HG02588 (cell line): ENCODE measurements around the gene ATP8A2.
"Not testable (repeated sequence)": the region's sequence is repeated elsewhere in the genome, so short reads cannot be mapped to it uniquely, and the experiment has no call there.

ENCODE experiments used
- ATAC-seq: cut with Tn5 transposase; IDR thresholded peaks from one replicate; pipeline ENCODE4 v1.9.1; 2021; ENCODE audit warnings: mild to moderate bottlenecking, moderate library complexity; ENCODE audit not compliant: unreplicated experiment

The ATP8A2 gene

DNA sequence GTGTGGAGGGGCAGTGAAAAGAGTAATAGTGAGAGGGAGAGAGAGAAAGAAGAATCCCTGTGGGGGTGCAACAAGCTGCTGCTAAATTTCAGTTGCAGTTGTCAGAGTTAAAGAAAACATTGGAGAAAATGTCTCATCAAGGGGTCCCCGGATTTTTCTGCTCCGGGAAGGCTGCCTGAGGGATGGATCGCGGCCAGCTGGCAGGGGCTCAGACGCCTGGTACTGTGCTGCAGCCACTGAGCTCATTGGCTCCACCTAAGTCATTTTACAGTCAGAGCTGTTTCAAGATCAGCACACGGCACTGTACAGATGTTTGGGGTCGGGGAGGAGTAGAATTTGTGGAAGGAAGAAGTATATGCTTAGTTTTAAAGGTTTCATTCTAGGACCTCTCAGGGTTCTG is 573.8 kb downstream of the ATP8A2 start:
- no peak for ATAC-seq

DNA sequence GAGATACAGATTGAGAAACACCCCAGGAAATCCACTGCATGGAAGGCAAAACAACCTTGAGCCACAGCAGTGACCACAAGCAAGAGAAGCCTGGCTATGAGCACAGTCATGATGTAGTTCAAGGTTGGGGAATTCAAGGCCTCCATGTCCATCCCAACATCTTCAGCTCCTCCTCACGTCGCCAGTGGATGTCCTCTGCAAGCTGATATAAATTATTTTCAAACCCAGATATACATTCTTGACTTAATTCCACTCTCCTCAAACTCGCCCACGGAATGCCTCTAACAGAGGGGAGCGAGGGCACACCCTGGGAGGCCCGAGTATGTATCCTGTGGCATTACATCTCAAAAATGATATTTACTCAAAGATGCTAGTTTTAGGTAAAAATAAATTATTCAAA is 574.5 kb downstream of the ATP8A2 start:
- no peak for ATAC-seq

DNA sequence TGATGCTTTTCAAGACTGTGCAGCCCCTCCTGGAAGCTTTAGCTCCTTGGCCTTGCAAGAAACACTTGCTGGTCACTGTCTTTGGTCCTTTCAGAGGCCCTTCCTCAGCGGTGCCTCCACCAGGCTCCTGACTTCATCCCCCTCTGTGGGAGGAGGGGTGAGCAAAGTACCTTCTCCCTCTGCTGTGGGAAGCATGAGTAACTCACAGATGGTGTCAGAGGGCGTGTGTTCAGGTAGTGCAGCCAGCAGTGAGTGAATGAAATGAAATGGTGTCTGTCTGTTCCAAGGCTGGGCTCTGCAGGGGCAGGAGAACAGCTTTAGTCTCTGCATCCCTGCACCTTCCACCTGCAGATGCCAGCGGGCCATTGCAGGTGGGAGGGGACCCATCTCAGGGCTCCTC is 577.1 kb downstream of the ATP8A2 start:
- ATAC-seq, result no peak

DNA sequence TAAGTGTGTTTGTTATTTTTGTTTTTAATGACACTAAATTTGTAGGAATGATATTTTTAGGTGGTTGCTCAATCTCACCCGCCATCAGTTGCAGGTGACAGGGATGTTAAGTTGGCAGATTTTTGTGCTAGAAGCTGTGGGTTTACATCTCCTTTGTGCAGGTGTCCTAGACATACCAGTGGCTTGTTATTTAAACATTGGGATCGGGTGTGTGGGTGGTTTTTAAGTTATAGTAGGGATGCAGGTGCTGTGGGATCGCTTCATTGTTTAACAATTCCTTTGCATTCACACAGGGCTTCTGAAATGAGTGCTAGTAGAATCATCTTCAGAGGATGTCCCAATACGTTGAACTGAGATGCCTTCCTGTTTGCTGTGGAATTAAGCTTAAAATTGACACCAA is 580.1 kb downstream of the ATP8A2 start:
- no peak for ATAC-seq

DNA sequence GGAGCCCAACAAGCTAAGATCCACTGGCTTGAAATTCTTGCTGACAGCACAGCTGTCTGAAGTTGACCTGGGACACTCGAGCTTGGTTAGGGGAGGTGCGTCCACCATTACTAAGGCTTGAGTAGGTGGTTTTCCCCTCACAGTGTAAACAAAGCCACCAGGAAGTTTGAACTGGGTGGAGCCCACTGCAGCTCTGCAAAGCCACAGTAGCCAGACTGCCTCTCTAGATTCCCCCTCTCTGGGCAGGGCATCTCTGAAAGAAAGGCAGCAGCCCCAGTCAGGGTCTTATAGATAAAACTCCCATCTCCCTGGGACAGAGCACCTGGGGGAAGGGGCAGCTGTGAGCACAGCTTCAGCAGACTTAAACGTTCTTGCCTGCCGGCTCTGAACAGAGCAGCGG is 582.3 kb downstream of the ATP8A2 start:
- not testable (repeated sequence) for ATAC-seq

DNA sequence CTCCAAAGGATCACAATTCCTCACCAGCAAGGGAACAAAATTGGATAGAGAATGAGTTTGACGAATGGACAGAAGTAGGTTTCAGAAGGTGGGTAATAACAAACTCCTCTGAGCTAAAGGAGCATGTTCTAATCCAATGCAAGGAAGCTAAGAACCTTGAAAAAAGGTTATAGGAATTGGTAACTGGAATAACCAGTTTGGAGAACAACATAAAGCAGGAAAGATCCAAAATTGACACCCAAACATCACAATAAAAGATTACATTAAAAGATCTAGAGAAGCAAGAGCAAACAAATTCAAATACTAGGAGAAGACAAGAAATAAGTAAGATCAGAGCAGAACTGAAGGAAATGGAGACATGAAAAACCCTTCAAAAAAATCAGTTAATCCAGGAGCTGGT is 583.2 kb downstream of the ATP8A2 start:
- not testable (repeated sequence) for ATAC-seq

DNA sequence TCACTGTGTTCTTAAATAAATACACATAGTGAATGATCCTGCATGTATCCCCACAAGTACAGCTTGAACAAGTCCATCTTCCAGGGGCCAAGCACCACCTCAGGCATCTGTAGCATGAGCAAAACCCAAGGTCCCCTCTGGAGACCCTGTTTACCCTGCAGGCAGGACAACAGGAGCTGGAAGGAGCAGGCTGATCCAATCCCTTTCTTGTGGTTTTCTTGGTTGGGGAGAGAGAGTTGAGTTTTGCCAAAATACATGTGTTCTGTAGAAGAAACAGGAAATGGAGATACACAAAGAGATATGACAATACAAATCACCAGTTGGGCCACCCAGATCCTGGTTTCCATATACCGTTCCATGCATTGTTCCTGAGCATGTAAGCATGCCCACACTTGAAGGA is 587.2 kb downstream of the ATP8A2 start:
- no peak for ATAC-seq

DNA sequence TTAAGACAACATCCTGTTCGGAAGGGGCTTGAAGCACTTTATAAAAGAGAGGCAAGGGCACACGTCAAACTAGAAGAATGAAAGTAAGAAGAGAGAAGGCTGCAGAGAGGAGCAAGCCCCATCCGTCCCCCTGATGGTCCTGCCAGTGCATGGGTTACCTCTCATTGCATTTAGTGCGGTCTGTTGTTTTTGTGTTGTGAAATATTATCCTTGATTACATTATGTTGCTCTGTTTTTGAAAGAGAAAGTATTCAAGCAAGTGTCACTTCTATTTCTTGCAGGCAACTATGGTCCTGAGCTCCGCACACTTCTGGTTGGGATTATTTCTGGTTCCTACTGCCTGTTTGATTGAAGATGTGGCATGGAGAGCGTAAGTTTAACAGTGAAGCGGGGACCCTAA is 589.5 kb downstream of the ATP8A2 start:
- no peak for ATAC-seq

DNA sequence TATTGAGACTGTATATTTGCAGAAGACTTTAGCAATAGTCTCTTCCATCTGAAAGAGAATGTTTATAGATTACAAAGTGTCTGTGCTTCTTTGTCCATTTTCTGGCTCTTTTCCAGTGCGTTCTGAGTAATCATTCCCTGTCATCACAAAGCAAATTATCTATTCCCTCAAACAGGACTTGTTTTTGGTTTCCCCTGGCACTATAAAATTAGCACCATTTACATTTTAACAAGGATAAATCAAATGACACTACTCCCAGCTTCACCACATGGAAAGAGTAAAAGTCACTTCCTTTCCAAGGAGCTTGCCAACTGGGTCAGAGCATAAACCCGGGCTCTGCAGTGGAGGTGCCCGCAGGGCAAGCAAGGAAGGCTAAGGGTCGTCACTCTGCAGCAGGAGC is 591.9 kb downstream of the ATP8A2 start:
- no peak for ATAC-seq

DNA sequence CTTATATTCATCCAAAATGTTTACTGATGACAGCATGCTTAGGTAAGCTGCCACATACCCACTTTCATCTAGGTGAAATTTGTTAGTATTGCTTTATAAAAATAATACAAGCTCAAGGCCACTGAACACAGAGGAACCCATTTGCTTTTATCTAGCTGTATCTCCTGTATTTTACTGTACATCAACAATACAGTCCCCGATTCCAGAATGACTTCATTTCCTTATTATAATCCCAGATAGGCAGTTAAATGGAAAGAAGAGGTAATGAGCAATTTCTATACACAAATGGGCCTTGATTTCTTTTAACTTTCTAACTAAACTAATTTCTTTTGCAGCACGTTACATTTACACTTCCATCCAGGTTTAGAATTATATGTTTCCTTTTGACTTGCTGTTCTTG is 593.8 kb downstream of the ATP8A2 start:
- no peak for ATAC-seq

DNA sequence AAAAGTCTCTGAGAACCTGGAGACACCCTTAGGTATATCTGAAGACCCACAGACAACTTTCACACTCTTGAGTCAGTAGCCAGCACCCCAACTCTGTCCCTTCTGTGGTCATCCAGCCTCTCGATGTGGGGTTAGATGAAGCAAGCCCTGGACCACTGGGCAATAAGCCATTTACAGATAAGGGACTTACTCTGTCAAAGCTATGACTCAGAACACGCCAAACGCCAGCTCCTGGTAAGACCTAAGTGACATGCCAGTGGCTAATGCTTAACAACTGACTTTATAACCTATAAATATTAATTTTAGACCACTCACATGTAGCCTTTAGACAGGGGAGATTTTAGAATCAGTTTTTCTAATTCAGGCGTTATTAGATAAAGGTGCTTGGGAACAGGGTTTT is 594.3 kb downstream of the ATP8A2 start:
- no peak for ATAC-seq

DNA sequence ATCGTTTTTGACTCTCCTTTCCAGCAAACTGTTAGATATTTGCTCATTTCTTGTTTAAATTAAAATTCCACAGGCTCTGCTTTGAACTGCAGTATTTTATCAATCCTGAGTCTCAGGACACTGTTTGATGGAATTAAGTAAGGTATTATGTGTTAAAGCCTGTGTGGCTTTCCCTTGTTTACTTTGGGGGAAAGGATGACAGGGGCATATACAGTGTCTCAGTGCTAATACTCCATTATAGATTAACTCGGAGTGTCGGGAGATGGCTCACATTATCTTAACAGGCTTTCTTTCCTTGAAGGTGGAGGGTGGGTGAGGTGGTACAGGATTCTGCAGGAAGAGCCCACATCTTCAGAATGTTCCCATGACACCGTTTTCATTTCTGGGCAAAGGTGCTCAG is 595.4 kb downstream of the ATP8A2 start:
- no peak for ATAC-seq

DNA sequence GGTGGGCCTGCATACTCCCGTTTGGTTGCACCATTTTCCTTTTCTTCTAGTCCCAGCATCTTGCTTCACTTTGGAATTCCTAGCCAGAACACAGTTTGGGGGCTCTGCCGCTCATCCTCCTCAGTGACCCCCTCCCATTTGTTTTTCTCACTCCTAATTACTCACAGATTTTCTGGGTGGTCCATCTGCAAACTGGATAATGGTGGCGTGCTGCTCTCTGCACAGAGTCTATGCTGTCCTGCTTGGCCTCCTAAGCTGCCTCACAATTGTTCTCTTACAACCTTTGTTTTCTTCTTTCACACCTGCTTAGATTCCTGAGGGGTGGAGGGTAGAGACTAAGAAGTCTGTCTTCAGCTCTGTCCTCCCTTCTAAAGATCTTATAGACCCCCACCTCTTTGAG is 599.3 kb downstream of the ATP8A2 start:
- ATAC-seq, result no peak

DNA sequence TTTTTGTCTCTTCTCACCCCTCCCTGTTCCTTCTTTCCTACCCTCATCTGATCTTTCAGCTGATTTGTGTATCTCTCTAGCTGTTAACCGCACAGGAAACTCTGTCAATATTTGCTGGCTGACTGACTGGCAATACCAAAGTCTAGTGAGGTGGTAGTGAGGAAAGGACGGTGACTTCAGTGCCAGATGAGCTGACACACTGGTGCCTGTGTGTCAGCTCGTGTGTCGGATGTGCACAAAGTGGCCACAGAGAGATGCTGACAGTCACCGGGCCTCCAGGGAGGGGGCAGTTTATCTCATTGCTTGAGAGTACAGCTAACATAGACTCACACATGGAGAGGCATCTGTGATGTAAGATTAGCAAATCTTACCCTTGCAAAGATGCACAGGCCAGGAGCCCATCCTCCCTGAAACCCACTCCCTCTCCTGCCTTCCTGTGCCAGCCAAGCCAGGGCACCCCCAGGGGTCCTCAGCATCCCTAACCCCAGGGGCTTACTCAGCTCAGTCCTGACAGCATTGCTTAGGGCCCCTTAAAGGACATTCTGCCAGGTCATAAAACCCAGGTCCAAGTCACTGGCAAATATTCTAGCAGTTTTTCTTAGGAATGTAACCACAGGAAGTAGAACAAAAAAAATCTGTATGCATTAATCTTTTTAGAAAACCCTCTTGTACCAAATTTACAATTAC is 599.8 kb downstream of the ATP8A2 start:
- no peak for ATAC-seq

DNA sequence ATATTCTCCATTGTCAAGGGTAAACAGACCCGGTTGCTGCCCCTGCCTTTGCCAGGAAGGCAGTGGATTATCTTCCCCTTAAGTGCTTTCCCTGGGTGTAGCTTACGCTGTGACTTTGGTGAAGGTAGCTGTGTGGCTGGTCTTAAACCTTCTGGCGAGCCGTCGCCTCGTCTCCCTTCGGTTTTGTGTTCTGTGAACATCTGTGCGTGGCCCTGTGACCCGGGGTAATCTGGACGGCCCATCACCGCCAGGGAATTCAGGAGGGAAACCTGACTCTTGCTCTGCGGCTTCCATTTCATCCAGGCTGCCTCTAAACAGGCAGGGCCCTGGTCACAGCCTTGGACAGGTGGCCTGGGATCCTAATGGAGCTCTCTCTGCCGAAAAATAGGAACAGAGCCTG is 601.3 kb downstream of the ATP8A2 start:
- no peak for ATAC-seq

DNA sequence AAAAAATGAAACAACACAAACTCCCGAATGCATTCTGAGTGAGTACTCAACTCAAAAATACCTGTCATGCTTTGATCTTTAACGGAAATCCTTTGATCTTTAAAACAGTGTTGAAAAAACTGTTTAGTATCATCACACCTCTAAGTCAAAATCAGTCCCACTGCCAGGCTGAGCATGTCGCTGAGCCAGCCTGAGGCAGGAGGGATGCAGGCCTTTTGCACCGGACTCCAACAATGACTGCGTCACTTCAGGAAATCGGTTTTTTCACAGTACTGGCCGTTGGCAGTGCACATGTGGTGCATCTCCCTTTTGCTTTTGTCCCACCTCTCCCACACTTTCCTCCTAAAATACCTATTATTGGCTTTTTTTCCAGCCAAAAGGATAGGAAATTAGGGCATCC is 601.8 kb downstream of the ATP8A2 start:
- ATAC-seq, result no peak

DNA sequence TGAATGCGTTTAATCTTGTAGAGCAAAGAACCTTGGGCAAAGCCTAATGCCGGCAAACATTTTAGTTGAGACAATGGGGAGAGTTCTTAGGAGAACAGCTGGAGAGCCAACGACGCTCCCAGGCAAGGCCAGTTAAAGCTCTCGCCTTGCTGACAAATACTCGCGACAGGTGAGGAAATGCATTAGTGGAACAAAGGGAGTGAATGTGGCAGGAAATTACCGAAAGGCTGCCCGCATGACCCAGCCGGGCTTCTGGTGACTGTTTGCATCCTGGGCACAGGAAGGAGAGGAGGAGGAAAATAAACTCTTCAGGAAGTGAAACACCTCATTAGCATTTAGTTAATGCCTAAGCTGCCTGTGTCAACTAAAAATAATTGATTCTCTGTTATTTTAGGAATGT is 605.4 kb downstream of the ATP8A2 start:
- ATAC-seq, result no peak

DNA sequence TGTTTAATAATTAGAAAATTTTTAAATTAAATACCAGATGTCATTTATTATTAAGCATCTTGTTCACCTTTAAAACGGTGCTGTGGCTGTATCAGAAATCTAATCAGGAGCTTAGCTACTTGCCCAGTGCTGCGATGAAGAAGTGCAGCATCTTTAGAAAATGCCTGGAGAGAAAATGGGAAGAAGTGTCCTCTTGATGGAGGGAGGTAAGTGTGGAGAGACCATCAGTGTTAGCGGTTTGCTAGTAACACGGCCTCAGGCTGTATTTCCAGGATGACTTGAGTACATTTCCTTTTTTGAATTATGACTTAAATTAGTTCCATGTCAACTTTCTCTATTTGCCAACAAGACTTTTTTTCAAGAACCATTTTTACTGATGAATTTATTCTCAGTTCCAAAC is 605.9 kb downstream of the ATP8A2 start:
- no peak for ATAC-seq

DNA sequence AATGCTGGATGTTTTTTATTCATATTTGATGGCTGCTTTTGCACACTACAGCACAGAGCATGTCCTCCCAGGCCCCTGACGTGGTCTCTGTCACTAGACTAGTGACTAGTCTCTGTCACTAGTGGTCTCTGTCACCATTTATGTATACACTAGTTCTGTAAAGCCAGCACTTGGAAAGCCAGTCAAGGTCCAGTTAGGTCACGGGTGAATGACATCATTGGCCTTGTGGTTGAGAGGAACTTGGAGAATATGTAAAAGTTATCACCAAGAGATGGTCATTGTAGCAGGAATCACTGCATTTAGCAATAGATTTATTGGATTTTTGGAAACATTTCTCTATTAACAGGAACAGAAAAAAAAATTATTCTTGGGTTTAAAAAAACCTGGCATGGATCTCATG is 607.2 kb downstream of the ATP8A2 start:
- ATAC-seq, result no peak

DNA sequence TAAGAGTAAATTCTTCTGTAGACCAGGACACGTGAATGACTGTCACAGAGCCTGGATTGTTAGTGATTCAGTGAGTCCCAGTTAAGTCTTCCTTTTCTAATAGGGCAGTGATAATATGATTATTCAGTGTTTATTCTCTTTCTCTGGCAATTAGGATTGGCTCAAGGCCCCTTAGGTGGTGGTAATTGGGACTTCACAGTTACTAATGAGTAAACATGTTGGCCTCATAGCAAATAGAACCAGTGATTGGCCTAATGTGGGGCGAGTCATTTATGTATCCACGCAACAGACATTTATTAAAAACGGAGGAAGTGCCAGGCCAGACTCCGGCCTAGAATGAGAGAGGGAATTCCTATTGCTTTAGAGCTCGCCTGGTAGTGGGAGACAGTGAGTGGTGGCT is 607.6 kb downstream of the ATP8A2 start:
- ATAC-seq, result no peak

DNA sequence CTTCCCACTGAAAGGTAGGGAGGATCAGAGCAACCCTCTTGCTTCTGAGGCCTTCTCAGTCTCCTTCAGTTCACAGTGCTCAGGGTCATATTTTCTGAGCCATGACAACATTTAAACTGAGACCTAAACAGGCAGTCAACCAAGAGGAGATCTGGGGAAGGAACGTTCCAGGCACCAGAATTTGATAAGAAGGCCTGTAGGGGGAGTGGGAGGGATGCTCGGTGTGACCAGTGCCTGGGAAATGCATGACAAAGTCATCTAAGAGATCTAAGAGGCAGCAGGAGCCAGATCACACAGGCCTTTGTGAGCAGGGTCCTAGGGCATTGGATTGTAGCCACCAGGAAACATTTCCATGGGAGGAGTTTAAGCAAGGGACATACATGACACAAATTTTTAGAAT is 608.5 kb downstream of the ATP8A2 start:
- no peak for ATAC-seq

DNA sequence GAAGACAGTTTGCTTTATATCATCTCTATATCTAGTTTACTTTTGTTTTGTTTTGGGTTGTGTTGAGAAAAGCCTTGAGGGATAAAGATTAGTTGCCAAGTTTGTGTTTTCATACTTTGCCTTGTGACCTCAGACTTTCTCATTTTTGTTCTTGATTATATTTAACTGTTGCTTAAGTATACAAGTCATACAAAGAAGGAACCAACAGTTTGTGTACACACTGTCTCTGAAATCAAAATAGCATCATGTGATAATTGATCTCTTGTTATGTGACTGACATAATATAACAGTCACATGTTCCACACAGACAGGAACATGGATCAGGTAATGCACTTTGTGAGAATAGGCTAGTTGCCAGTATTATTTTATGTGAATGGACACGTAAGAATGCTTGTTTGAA is 609.3 kb downstream of the ATP8A2 start:
- no peak for ATAC-seq

DNA sequence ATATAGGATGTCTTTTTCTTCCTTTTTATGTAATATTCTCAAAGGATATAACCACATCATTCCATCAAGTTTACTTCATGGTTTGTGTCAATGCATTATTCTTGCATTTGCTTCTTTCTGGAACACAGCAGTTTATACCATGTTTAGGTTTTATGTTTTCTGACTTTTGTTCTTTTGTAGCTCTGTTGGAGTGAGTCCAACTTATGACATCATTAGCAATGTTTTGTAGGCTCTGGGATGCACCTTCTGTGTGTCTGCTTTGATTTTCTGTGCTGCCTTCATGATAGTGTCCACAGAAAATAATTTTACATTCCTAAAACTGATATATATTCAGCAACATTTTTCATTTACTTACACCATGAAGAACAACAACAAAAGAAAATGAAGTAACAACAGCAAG is 611.1 kb downstream of the ATP8A2 start:
- ATAC-seq, result no peak

DNA sequence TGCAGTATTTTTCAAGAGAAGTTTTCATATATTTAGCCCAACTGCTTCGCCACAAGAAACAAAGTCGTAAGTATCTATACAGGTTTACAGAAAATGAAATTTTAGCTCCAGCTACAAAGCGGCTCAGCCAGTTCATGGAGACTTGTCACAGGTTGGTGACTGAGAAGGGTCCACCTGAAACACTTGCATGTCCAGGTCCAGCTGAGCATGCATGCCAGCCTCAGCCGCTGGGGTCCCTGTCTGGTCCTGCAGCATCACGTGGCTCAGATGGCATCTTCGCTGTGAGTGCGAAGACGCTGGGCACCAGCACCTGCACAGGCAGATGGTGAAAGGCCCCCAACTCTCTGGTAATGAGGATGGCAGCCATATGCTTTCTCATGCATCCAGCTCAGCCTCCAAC is 616.2 kb downstream of the ATP8A2 start:
- ATAC-seq, result no peak
